WTC11 (cell line): ENCODE results near the gene EPHA4. TPM values are rescaled to one million over a fixed set of nuclear protein-coding genes. Genes with fewer than 3 reads are reported as not detected.

ENCODE experiments used
- ATAC-seq: fragments of 200-7000 bp; cut with Tn5 transposase; 2 replicates; pipeline ENCODE4 v1.10.0; 2021; ENCODE audit warnings: mild to moderate bottlenecking, moderate library complexity
- CTCF ChIA-PET: fragments of 300-600 bp; sonication (Branson Sonifier 250); formaldehyde crosslinking; loops from one replicate; lab custom pipeline; 2021; ENCODE audit warnings: antibody characterized with exemption; lab: Charles Lee
- POLR2A ChIA-PET: fragments of 350-600 bp; sonication (Branson Sonifier 250); formaldehyde crosslinking; loops from one replicate; lab custom pipeline; 2021; ENCODE audit warnings: antibody characterized with exemption; lab: Charles Lee
- DNase-seq: peaks from one replicate; pipeline ENCODE4 v3.0.0; 2021; ENCODE audit warnings: low spot score
- H3K27ac Mint-ChIP-seq: 2 replicates; pipeline ENCODE4 v1.8.0; 2021; ENCODE audit warnings: mixed read lengths
- H3K27me3 Mint-ChIP-seq: 2 replicates; pipeline ENCODE4 v1.8.0; 2021; ENCODE audit warnings: low read depth, mild to moderate bottlenecking, moderate library complexity, mixed read lengths
- H3K36me3 Mint-ChIP-seq: 2 replicates; pipeline ENCODE4 v1.8.0; 2021; ENCODE audit warnings: mixed read lengths
- H3K4me1 Mint-ChIP-seq: 2 replicates; pipeline ENCODE4 v1.8.0; 2022; ENCODE audit warnings: mixed read lengths
- H3K4me3 Mint-ChIP-seq: 2 replicates; pipeline ENCODE4 v1.8.0; 2021; ENCODE audit warnings: mild to moderate bottlenecking, moderate library complexity, mixed read lengths
- H3K9me3 Mint-ChIP-seq: 2 replicates; pipeline ENCODE4 v1.8.0; 2021; ENCODE audit warnings: mixed read lengths
- CBFB ChIP-seq: sonication (generic); formaldehyde crosslinking; IDR thresholded peaks from 2 replicates; pipeline ENCODE4 v1.8.1; 2022; ENCODE audit warnings: mild to moderate bottlenecking, low read depth, missing genetic modification reagents
- CREB1 ChIP-seq: sonication (generic); formaldehyde crosslinking; IDR thresholded peaks from 2 replicates; pipeline ENCODE4 v1.8.0; 2023; ENCODE audit warnings: mild to moderate bottlenecking, missing genetic modification reagents
- EMX1 ChIP-seq: fragments of 250-450 bp; sonication (Bioruptor Pico); IDR thresholded peaks from 2 replicates; pipeline ENCODE4 v1.8.0; 2021; ENCODE audit warnings: mild to moderate bottlenecking
- FOXJ3 ChIP-seq: sonication (generic); formaldehyde crosslinking; IDR thresholded peaks from 2 replicates; pipeline ENCODE4 v1.9.0; 2021; ENCODE audit warnings: missing genetic modification reagents, mild to moderate bottlenecking, borderline replicate concordance
- FOXP1 ChIP-seq: sonication (generic); formaldehyde crosslinking; IDR thresholded peaks from 2 replicates; pipeline ENCODE4 v1.8.0; 2022; ENCODE audit warnings: missing genetic modification reagents, mild to moderate bottlenecking, moderate library complexity, borderline replicate concordance
- MYBL2 ChIP-seq: sonication (generic); formaldehyde crosslinking; IDR thresholded peaks from 2 replicates; pipeline ENCODE4 v1.8.1; 2023; ENCODE audit warnings: mild to moderate bottlenecking, moderate library complexity, missing genetic modification reagents
- NFE2L1 ChIP-seq: sonication (generic); formaldehyde crosslinking; IDR thresholded peaks from 2 replicates; pipeline ENCODE4 v1.8.1; 2023; ENCODE audit warnings: missing genetic modification reagents
- NR1H2 ChIP-seq: sonication (generic); formaldehyde crosslinking; IDR thresholded peaks from 2 replicates; pipeline ENCODE4 v1.9.0; 2021; ENCODE audit warnings: mild to moderate bottlenecking, moderate library complexity, missing genetic modification reagents
- SMAD3 ChIP-seq: sonication (generic); formaldehyde crosslinking; IDR thresholded peaks from 2 replicates; pipeline ENCODE4 v1.8.0; 2022; ENCODE audit warnings: missing genetic modification reagents, mild to moderate bottlenecking, borderline replicate concordance
- TCF7 ChIP-seq: sonication (generic); formaldehyde crosslinking; IDR thresholded peaks from 2 replicates; pipeline ENCODE4 v1.8.0; 2022; ENCODE audit warnings: mild to moderate bottlenecking, low read depth, missing genetic modification reagents, moderate library complexity
- ZNF317 ChIP-seq: sonication (generic); formaldehyde crosslinking; IDR thresholded peaks from 2 replicates; pipeline ENCODE4 v1.8.1; 2023; ENCODE audit warnings: low read depth, mild to moderate bottlenecking, moderate library complexity, missing genetic modification reagents, borderline replicate concordance
- total RNA-seq: library from RNA; stranded (reverse); gene quantifications from 3 replicates; pipeline ENCODE4 v1.2.3, GENCODE V29; 2021
- TF ChIP-seq, protein P1 (sequence below): sonication (generic); formaldehyde crosslinking; IDR thresholded peaks from 2 replicates; pipeline ENCODE4 v1.8.1; 2022; ENCODE audit warnings: low read depth, mild to moderate bottlenecking, moderate library complexity, missing genetic modification reagents, borderline replicate concordance
- TF ChIP-seq, protein P2 (sequence below): fragments of 250-450 bp; sonication (Bioruptor Pico); IDR thresholded peaks from 2 replicates; pipeline ENCODE4 v1.9.0; 2021; ENCODE audit warnings: mild to moderate bottlenecking
- TF ChIP-seq, protein P3 (sequence below): fragments of 200-600 bp; IDR thresholded peaks from 2 replicates; pipeline ENCODE4 v1.8.0; 2022; ENCODE audit warnings: antibody characterized with exemption
- TF ChIP-seq, protein P4 (sequence below): sonication (generic); formaldehyde crosslinking; IDR thresholded peaks from 2 replicates; pipeline ENCODE4 v1.8.1; 2022; ENCODE audit warnings: missing genetic modification reagents, borderline replicate concordance
- TF ChIP-seq, protein P5 (sequence below): sonication (generic); formaldehyde crosslinking; IDR thresholded peaks from 2 replicates; pipeline ENCODE4 v1.8.1; 2023; ENCODE audit warnings: mild to moderate bottlenecking, moderate library complexity, missing genetic modification reagents
- TF ChIP-seq, protein P6 (sequence below): fragments of 250-450 bp; sonication (Bioruptor Pico); IDR thresholded peaks from 2 replicates; pipeline ENCODE4 v1.9.0; 2021; ENCODE audit warnings: mild to moderate bottlenecking, borderline replicate concordance
- TF ChIP-seq, protein P7 (sequence below): sonication (generic); formaldehyde crosslinking; IDR thresholded peaks from 2 replicates; pipeline ENCODE4 v1.8.1; 2023; ENCODE audit warnings: mild to moderate bottlenecking, missing genetic modification reagents, moderate library complexity

The EPHA4 gene
- total RNA-seq, 1 experiment from 2014 or later, result 11.0 TPM

DNA sequence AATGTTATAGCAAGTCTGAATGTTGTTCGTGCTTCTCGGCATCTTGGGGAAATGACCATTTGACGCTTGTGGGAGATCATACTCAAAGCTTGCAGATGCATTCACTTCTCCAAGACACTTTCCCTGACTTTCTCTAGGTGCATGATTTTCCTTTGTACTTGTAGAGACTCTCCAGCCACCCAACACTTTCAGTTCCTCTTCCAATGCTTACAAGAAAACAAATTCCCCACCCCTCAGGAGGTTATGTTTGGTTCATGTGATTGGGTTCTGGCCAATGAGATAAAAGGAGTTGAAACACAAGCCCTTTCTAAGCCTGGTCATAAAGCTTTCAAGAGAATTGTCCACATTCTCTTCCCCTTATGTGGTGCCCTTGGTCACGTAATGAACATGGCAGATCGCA is 156.3 kb downstream of the EPHA4 start:
- Mint-ChIP-seq H3K36me3 (peaks cover 9% of the 10 kb centered on the region), H3K4me3 (no peak overlapping the region)
- ATAC-seq, result no peak

DNA sequence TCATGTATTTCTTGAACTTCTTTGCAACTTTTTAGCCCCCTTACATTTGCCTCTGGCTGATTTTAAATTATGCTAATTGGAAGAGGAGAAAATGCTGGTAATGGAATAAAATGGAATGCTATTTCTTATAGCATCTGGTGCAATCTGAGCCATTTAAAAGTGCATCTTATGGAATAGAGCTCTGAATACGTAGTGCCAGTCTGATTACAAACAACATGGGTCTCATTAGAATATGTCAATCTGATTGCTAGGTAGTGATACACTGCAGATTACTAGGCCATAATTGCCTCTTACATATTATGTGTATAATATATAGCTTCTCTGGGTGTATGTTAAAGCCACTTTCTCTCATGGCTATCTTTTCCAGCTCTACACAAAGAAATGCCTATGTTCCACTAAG is 159.1 kb downstream of the EPHA4 start:
- ChIA-PET POLR2A (no interaction called here), CTCF (no interaction called here)
- DNase-seq, result no peak
- peaks cover 11% of the 10 kb centered on the region for H3K36me3 Mint-ChIP-seq
- no peak overlapping the region for H3K4me3 Mint-ChIP-seq
- peaks cover 23% of the 10 kb centered on the region for H3K9me3 Mint-ChIP-seq
- TF ChIP-seq, protein P1, sequence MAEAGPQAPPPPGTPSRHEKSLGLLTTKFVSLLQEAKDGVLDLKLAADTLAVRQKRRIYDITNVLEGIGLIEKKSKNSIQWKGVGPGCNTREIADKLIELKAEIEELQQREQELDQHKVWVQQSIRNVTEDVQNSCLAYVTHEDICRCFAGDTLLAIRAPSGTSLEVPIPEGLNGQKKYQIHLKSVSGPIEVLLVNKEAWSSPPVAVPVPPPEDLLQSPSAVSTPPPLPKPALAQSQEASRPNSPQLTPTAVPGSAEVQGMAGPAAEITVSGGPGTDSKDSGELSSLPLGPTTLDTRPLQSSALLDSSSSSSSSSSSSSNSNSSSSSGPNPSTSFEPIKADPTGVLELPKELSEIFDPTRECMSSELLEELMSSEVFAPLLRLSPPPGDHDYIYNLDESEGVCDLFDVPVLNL (CRISPR knock-in tag), result no peak
- TF ChIP-seq FOXP1 (CRISPR knock-in tag) (no peak), FOXJ3 (CRISPR knock-in tag) (no peak)
- TF ChIP-seq, protein P2, sequence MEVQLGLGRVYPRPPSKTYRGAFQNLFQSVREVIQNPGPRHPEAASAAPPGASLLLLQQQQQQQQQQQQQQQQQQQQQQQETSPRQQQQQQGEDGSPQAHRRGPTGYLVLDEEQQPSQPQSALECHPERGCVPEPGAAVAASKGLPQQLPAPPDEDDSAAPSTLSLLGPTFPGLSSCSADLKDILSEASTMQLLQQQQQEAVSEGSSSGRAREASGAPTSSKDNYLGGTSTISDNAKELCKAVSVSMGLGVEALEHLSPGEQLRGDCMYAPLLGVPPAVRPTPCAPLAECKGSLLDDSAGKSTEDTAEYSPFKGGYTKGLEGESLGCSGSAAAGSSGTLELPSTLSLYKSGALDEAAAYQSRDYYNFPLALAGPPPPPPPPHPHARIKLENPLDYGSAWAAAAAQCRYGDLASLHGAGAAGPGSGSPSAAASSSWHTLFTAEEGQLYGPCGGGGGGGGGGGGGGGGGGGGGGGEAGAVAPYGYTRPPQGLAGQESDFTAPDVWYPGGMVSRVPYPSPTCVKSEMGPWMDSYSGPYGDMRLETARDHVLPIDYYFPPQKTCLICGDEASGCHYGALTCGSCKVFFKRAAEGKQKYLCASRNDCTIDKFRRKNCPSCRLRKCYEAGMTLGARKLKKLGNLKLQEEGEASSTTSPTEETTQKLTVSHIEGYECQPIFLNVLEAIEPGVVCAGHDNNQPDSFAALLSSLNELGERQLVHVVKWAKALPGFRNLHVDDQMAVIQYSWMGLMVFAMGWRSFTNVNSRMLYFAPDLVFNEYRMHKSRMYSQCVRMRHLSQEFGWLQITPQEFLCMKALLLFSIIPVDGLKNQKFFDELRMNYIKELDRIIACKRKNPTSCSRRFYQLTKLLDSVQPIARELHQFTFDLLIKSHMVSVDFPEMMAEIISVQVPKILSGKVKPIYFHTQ, result no peak
- H3K27me3 Mint-ChIP-seq, result no peaks in the 10 kb centered on the region
- no peaks in the 10 kb centered on the region for H3K4me1 Mint-ChIP-seq
- ATAC-seq, result no peak
- no peak overlapping the region for H3K27ac Mint-ChIP-seq

More for the DNA sequence above, 156.3 kb downstream of the EPHA4 start:
- no peaks in the 10 kb centered on the region for H3K4me1 Mint-ChIP-seq
- H3K9me3 Mint-ChIP-seq, result peaks cover 17% of the 10 kb centered on the region
- no peaks in the 10 kb centered on the region for H3K27me3 Mint-ChIP-seq
- no peak for TF ChIP-seq NR1H2 (CRISPR knock-in tag)
- TF ChIP-seq, protein P3, sequence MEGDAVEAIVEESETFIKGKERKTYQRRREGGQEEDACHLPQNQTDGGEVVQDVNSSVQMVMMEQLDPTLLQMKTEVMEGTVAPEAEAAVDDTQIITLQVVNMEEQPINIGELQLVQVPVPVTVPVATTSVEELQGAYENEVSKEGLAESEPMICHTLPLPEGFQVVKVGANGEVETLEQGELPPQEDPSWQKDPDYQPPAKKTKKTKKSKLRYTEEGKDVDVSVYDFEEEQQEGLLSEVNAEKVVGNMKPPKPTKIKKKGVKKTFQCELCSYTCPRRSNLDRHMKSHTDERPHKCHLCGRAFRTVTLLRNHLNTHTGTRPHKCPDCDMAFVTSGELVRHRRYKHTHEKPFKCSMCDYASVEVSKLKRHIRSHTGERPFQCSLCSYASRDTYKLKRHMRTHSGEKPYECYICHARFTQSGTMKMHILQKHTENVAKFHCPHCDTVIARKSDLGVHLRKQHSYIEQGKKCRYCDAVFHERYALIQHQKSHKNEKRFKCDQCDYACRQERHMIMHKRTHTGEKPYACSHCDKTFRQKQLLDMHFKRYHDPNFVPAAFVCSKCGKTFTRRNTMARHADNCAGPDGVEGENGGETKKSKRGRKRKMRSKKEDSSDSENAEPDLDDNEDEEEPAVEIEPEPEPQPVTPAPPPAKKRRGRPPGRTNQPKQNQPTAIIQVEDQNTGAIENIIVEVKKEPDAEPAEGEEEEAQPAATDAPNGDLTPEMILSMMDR, result no peak
- no peak overlapping the region for H3K27ac Mint-ChIP-seq
- no peak for DNase-seq
- POLR2A ChIA-PET, result no interaction called here
- CTCF ChIA-PET, result no interaction called here

DNA sequence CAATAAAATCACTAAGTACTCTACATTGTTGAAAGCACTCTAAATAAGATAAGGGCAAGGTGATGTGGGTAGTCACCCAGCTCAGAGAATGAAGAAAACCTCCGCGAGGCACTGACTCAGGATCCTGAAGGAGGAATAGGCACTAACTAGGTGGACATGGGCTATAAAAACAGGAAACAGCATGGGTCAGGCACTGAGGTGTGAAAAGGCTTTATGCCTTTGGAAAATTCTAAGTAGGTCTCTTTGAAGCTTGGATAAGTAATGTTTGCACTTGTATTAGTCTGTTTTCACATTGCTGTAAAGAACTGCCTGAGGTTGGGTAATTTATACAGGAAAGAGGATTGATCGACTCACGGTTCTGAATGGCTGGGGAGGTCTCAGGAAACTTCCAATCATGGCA is 161.6 kb downstream of the EPHA4 start:
- no peaks in the 10 kb centered on the region for H3K27me3 Mint-ChIP-seq
- TF ChIP-seq, protein P4, sequence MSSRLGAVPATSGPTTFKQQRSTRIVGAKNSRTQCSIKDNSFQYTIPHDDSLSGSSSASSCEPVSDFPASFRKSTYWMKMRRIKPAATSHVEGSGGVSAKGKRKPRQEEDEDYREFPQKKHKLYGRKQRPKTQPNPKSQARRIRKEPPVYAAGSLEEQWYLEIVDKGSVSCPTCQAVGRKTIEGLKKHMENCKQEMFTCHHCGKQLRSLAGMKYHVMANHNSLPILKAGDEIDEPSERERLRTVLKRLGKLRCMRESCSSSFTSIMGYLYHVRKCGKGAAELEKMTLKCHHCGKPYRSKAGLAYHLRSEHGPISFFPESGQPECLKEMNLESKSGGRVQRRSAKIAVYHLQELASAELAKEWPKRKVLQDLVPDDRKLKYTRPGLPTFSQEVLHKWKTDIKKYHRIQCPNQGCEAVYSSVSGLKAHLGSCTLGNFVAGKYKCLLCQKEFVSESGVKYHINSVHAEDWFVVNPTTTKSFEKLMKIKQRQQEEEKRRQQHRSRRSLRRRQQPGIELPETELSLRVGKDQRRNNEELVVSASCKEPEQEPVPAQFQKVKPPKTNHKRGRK (CRISPR knock-in tag), result no peak
- TF ChIP-seq CBFB (CRISPR knock-in tag) (no peak), MYBL2 (CRISPR knock-in tag) (no peak), EMX1 (no peak), ZNF317 (CRISPR knock-in tag) (no peak), SMAD3 (no peak), CREB1 (CRISPR knock-in tag) (no peak), TCF7 (CRISPR knock-in tag) (no peak), NFE2L1 (CRISPR knock-in tag) (no peak)
- TF ChIP-seq, protein P5, sequence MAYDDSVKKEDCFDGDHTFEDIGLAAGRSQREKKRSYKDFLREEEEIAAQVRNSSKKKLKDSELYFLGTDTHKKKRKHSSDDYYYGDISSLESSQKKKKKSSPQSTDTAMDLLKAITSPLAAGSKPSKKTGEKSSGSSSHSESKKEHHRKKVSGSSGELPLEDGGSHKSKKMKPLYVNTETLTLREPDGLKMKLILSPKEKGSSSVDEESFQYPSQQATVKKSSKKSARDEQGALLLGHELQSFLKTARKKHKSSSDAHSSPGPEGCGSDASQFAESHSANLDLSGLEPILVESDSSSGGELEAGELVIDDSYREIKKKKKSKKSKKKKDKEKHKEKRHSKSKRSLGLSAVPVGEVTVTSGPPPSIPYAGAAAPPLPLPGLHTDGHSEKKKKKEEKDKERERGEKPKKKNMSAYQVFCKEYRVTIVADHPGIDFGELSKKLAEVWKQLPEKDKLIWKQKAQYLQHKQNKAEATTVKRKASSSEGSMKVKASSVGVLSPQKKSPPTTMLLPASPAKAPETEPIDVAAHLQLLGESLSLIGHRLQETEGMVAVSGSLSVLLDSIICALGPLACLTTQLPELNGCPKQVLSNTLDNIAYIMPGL, result no peak
- TF ChIP-seq, protein P6, sequence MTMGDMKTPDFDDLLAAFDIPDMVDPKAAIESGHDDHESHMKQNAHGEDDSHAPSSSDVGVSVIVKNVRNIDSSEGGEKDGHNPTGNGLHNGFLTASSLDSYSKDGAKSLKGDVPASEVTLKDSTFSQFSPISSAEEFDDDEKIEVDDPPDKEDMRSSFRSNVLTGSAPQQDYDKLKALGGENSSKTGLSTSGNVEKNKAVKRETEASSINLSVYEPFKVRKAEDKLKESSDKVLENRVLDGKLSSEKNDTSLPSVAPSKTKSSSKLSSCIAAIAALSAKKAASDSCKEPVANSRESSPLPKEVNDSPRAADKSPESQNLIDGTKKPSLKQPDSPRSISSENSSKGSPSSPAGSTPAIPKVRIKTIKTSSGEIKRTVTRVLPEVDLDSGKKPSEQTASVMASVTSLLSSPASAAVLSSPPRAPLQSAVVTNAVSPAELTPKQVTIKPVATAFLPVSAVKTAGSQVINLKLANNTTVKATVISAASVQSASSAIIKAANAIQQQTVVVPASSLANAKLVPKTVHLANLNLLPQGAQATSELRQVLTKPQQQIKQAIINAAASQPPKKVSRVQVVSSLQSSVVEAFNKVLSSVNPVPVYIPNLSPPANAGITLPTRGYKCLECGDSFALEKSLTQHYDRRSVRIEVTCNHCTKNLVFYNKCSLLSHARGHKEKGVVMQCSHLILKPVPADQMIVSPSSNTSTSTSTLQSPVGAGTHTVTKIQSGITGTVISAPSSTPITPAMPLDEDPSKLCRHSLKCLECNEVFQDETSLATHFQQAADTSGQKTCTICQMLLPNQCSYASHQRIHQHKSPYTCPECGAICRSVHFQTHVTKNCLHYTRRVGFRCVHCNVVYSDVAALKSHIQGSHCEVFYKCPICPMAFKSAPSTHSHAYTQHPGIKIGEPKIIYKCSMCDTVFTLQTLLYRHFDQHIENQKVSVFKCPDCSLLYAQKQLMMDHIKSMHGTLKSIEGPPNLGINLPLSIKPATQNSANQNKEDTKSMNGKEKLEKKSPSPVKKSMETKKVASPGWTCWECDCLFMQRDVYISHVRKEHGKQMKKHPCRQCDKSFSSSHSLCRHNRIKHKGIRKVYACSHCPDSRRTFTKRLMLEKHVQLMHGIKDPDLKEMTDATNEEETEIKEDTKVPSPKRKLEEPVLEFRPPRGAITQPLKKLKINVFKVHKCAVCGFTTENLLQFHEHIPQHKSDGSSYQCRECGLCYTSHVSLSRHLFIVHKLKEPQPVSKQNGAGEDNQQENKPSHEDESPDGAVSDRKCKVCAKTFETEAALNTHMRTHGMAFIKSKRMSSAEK (CRISPR knock-in tag), result no peak
- TF ChIP-seq, protein P7, sequence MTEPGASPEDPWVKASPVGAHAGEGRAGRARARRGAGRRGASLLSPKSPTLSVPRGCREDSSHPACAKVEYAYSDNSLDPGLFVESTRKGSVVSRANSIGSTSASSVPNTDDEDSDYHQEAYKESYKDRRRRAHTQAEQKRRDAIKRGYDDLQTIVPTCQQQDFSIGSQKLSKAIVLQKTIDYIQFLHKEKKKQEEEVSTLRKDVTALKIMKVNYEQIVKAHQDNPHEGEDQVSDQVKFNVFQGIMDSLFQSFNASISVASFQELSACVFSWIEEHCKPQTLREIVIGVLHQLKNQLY (CRISPR knock-in tag), result no peak

More for the DNA sequence above, 161.6 kb downstream of the EPHA4 start:
- Mint-ChIP-seq H3K4me1 (no peaks in the 10 kb centered on the region), H3K36me3 (peaks cover 11% of the 10 kb centered on the region), H3K27ac (no peak overlapping the region), H3K4me3 (no peak overlapping the region), H3K9me3 (peaks cover 25% of the 10 kb centered on the region)
- POLR2A ChIA-PET, result no interaction called here
- no peak for ATAC-seq
- CTCF ChIA-PET, result no interaction called here
- DNase-seq, result no peak
